Upper lobe of right lung (tissue), 1 donor: ENCODE data around the gene CYP4V2. TPM values are rescaled to one million over a fixed set of nuclear protein-coding genes. Genes with fewer than 3 reads are reported as not detected.
"Not testable (repeated sequence)": the region's sequence is repeated elsewhere in the genome, so short reads cannot be mapped to it uniquely, and the experiment has no call there.

Source experiments
- ATAC-seq: fragments of 200-7000 bp; cut with Tn5 transposase; one replicate; pipeline ENCODE4 v1.9.1; 2020; ENCODE audit warnings: mild to moderate bottlenecking, moderate library complexity
- DNase-seq: peaks from one replicate; pipeline ENCODE4 v3.0.0-alpha.2; 2020
- H3K27ac ChIP-seq: fragments of 200-600 bp; one replicate; pipeline ENCODE4 v1.8.0; 2022
- H3K27me3 ChIP-seq: fragments of 200-600 bp; one replicate; pipeline ENCODE4 v1.8.0; 2022; ENCODE audit warnings: mild to moderate bottlenecking
- H3K36me3 ChIP-seq: fragments of 200-600 bp; one replicate; pipeline ENCODE4 v1.8.0; 2022
- H3K4me1 ChIP-seq: fragments of 200-600 bp; one replicate; pipeline ENCODE4 v1.8.0; 2022
- H3K4me3 ChIP-seq: fragments of 200-600 bp; one replicate; pipeline ENCODE4 v1.8.0; 2022; ENCODE audit warnings: mild to moderate bottlenecking
- H3K9me3 ChIP-seq: fragments of 200-600 bp; one replicate; pipeline ENCODE4 v1.8.0; 2022
- intact Hi-C: fragments of 100-400 bp; cut with DNase I; formaldehyde crosslinking; loops from one replicate; pipeline ENCODE4 v1.11.0; 2022
- total RNA-seq: library from RNA; stranded (reverse); fragmentation: NEBNext Ultra II Directional; extraction: Animal tissue kit (Norgen Biotek cat#: 25700); gene quantifications from one replicate; pipeline ENCODE4 v1.2.1, GENCODE V29; 2021
- TF ChIP-seq, protein P1 (sequence below): fragments of 200-600 bp; IDR thresholded peaks from one replicate; pipeline ENCODE4 v1.8.0; 2022; ENCODE audit warnings: antibody characterized with exemption
- donor health status: DM: no; HTN: yes; CAD: no; lungs with severe emphysema.

CYP4V2 gene
- total RNA-seq, 1 donor from 2014 or later, result 35.4 TPM

DNA sequence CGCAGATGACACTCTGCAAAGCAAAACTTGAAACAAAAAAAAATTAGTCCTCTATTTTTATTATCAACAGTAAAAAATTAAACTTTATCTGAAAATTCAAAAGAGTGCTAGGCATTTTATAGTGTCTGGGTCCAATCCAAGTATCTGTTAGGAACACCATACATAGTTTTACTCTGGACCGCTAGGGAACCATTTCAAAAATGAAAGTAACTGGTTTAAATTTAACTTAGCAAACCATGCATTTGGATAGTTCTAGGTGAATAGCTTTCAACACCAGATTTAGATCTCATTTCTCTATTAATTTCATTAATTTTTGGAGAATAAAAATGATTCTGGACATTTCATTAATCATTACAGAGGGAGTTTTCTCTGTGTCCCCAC lies 37.1 kb downstream of the CYP4V2 start:
- no peak for ATAC-seq
- H3K36me3 ChIP-seq, result no peaks in the 10 kb centered on the region
- H3K27ac ChIP-seq, result no peak overlapping the region
- intact Hi-C loops, result no loop called here
- H3K4me3 ChIP-seq, result no peak overlapping the region
- TF ChIP-seq, protein P1, sequence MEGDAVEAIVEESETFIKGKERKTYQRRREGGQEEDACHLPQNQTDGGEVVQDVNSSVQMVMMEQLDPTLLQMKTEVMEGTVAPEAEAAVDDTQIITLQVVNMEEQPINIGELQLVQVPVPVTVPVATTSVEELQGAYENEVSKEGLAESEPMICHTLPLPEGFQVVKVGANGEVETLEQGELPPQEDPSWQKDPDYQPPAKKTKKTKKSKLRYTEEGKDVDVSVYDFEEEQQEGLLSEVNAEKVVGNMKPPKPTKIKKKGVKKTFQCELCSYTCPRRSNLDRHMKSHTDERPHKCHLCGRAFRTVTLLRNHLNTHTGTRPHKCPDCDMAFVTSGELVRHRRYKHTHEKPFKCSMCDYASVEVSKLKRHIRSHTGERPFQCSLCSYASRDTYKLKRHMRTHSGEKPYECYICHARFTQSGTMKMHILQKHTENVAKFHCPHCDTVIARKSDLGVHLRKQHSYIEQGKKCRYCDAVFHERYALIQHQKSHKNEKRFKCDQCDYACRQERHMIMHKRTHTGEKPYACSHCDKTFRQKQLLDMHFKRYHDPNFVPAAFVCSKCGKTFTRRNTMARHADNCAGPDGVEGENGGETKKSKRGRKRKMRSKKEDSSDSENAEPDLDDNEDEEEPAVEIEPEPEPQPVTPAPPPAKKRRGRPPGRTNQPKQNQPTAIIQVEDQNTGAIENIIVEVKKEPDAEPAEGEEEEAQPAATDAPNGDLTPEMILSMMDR, result no peak
- no peaks in the 10 kb centered on the region for H3K27me3 ChIP-seq
- no peaks in the 10 kb centered on the region for H3K4me1 ChIP-seq
- DNase-seq, result no peak
- H3K9me3 ChIP-seq, result no peaks in the 10 kb centered on the region

DNA sequence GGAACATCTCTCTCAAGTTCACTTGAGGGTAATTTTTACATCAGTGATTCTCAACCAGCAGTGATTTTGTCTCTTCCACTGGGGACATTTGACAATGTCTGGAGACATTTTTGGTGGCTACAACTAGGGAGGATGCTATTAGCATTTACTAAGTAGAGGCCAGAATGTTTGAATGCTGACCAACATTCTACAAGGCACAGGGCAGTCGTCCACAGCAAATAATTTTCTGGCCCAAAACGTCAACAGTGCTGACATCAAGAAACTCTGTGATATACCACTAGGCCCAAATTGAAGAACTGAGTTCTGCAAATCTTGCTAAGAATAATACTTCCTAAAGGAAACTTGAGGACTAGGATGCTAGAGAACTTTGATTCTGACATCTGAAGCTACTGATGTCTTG lies 43.0 kb downstream of the CYP4V2 start:
- no peaks in the 10 kb centered on the region for H3K4me1 ChIP-seq
- H3K9me3 ChIP-seq, result no peaks in the 10 kb centered on the region
- DNase-seq, result no peak
- no peak overlapping the region for H3K27ac ChIP-seq
- no peak overlapping the region for H3K4me3 ChIP-seq
- H3K27me3 ChIP-seq, result no peaks in the 10 kb centered on the region
- TF ChIP-seq, protein P1, result no peak
- no peaks in the 10 kb centered on the region for H3K36me3 ChIP-seq
- intact Hi-C loops, result no loop called here
- no peak for ATAC-seq

DNA sequence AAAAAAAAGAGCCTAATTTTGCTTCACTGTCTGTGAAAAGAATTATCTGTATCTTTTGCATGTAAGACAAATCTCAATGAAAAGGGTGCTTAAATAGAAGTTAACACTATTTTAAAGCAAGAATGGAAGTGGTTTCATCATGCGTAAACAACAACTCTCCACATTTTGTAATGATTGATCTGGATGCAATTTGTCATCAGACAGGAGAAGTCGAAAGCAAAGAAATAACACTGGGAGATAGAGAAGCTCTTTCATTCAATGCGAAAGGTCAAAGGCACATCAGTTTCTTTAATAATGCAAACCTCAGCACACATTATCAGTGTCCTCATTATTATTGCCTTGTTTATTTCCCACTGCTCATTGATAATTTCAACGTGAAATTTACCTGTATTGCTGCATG lies 44.8 kb downstream of the CYP4V2 start:
- H3K4me3 ChIP-seq, result no peak overlapping the region

DNA sequence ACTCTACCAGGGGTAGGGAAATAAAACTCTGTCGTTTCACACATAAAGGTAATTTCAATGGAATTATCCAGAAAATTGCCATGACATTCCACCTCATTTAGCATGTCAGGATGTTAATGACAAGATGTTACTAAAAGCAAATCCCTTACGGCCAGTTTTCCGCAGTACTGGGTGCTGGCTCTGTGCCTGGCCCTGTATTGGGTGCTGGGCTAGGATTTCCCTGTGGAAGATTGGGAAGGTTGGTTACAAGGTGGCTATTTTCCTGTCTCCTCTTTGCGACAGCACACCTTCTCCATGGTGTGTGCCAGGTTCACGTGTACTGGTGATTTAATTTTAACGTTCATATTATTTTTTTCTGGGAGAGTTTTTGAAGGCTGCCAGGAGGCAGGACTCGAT lies 49.1 kb downstream of the CYP4V2 start:
- Histone ChIP-seq H3K4me1 (no peaks in the 10 kb centered on the region), H3K27ac (no peak overlapping the region), H3K9me3 (no peaks in the 10 kb centered on the region), H3K27me3 (no peaks in the 10 kb centered on the region), H3K36me3 (no peaks in the 10 kb centered on the region), H3K4me3 (no peak overlapping the region)
- DNase-seq (no peak), ATAC-seq (no peak)
- TF ChIP-seq, protein P1, result no peak
- intact Hi-C loops, result no loop called here

More for the DNA sequence above, 44.8 kb downstream of the CYP4V2 start:
- no peaks in the 10 kb centered on the region for H3K9me3 ChIP-seq
- ATAC-seq, result no peak
- H3K4me1 ChIP-seq, result no peaks in the 10 kb centered on the region
- no peak overlapping the region for H3K27ac ChIP-seq
- DNase-seq, result no peak
- no peaks in the 10 kb centered on the region for H3K36me3 ChIP-seq
- intact Hi-C loops, result no loop called here
- no peaks in the 10 kb centered on the region for H3K27me3 ChIP-seq
- TF ChIP-seq, protein P1, result no peak

DNA sequence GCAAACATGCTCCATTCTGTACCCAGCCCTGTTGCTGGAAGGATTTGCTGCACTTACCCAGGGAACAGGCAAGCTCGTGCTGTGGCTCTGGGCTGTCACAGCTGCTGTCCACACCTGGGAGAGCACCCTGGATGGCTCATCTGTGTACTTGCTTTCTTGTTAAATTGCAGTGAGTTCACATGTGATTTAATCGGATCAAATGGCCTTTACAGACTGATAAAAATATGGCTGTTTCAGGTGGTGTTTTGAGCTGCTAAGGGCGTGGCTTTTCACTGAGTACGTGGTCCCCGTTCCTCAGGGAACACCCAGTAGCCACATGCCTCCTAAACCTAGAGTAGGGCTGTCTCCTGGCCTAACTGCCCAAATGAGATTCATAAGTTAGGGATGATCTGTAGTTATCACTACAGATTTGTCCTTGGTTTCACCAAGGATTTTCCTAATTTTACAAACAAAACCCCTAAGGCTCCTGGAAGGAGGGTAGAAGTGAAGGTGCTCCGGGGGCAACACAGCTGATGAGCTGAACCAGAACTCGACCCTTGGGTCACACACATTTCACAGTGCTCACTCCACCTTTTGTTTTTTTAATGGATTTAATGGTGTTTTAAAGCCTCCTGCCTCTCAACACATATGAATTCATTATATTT lies 49.6 kb downstream of the CYP4V2 start:
- TF ChIP-seq, protein P1, result no peak
- intact Hi-C loops, result no loop called here
- H3K36me3 ChIP-seq, result no peaks in the 10 kb centered on the region
- no peaks in the 10 kb centered on the region for H3K9me3 ChIP-seq
- H3K4me3 ChIP-seq, result no peak overlapping the region
- H3K4me1 ChIP-seq, result no peaks in the 10 kb centered on the region
- no peak for ATAC-seq
- no peak overlapping the region for H3K27ac ChIP-seq
- H3K27me3 ChIP-seq, result no peaks in the 10 kb centered on the region
- no peak for DNase-seq

DNA sequence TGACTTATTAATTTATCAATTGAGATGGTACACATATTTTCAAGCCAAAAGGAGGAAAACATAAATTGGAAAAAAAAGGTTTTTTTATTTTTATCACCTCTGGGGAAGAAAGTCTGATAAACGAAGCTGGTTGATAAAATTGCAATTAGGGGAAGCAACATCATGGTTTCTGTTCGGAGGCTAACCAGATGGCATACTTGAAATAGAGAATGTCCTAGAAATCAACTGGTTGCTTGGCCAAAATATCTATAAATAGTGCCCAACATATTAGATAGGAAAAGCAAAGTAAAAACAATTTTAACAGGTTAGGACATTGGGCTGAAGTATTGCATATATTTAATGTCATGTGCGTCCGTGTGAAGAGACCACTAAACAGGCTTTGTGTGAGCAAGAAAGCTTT lies 50.2 kb downstream of the CYP4V2 start:
- ATAC-seq (no peak), DNase-seq (no peak)
- no peaks in the 10 kb centered on the region for H3K9me3 ChIP-seq
- no peaks in the 10 kb centered on the region for H3K4me1 ChIP-seq
- H3K27me3 ChIP-seq, result no peaks in the 10 kb centered on the region
- intact Hi-C loops, result no loop called here
- no peak overlapping the region for H3K4me3 ChIP-seq
- H3K27ac ChIP-seq, result no peak overlapping the region
- H3K36me3 ChIP-seq, result no peaks in the 10 kb centered on the region
- TF ChIP-seq, protein P1, result no peak

DNA sequence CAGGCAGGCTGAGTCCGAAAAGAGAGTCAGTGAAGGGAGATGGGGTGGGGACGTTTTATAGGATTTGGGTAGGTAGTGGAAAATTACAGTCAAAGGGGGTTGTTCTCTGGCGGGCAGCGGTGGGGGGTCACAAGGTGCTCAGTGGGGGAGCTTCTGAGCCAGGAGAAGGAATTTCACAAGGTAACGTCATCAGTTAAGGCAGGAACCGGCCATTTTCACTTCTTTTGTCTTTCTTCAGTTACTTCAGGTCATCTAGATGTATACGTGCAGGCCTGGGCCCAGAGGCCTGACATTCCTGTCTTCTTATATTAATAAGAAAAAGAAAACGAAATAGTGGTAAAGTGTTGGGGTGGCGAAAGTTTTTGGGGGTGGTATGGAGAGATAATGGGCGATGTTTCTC lies 50.7 kb downstream of the CYP4V2 start:
- DNase-seq, H3K27ac ChIP-seq, H3K27me3 ChIP-seq, H3K36me3 ChIP-seq, ATAC-seq, H3K4me3 ChIP-seq, intact Hi-C loops, H3K9me3 ChIP-seq, H3K4me1 ChIP-seq: not testable (repeated sequence)
